CD14-positive monocyte (primary cell): Measurements from ENCODE around the gene UQCC5. TPM values are rescaled to one million over a fixed set of nuclear protein-coding genes. Genes with fewer than 3 reads are reported as not detected.

Source experiments
- DNase-seq, 3 donors: peaks; one replicate each; pipeline ENCODE4 v3.0.0-alpha.2; 2011 to 2022
- H2AFZ ChIP-seq: 2 replicates; pipeline ENCODE4 v1.6.0; 2012; ENCODE audit warnings: mild to moderate bottlenecking, low read depth, low read length, inconsistent platforms; ENCODE audit not compliant: insufficient read depth, poor library complexity, severe bottlenecking
- H3K27ac ChIP-seq, 2 donors: 1 replicate in 1 of 2; 2 replicates in 1 of 2; pipeline ENCODE4 v1.5.1; 2012 to 2013; ENCODE audit warnings: low read length in 2 of 2, control low read depth in 1 of 2, inconsistent platforms in 1 of 2, low read depth in 1 of 2, mild to moderate bottlenecking in 1 of 2
- H3K27me3 ChIP-seq, 2 donors: one replicate each; pipeline versions ENCODE4 v1.6.0 to v1.6.1; 2011 to 2013; ENCODE audit warnings: low read length in 2 of 2; ENCODE audit not compliant: control insufficient read depth in 2 of 2, insufficient read depth in 2 of 2
- H3K36me3 ChIP-seq, 2 donors: replicated peaks in 1 of 2; 1 replicate in 1 of 2; 2 replicates in 1 of 2; pipeline versions ENCODE4 v1.5.1 to v1.6.1; 2012 to 2013; ENCODE audit warnings: low read length in 2 of 2, control low read depth in 1 of 2, inconsistent platforms in 1 of 2, mild to moderate bottlenecking in 1 of 2; ENCODE audit not compliant: insufficient read depth in 2 of 2, control insufficient read depth in 1 of 2
- H3K4me1 ChIP-seq, 2 donors: 1 replicate in 1 of 2; 2 replicates in 1 of 2; pipeline versions ENCODE4 v1.5.1 to v1.6.1; 2012 to 2013; ENCODE audit warnings: low read length in 2 of 2, control low read depth in 1 of 2, inconsistent platforms in 1 of 2, mild to moderate bottlenecking in 1 of 2, moderate library complexity in 1 of 2; ENCODE audit not compliant: insufficient read depth in 2 of 2, control insufficient read depth in 1 of 2
- H3K4me2 ChIP-seq: replicated peaks from 2 replicates; pipeline ENCODE3; 2012; ENCODE audit warnings: low read length, moderate library complexity, mild to moderate bottlenecking; ENCODE audit not compliant: poor library complexity, severe bottlenecking; ENCODE audit errors: extremely low read depth
- H3K4me3 ChIP-seq, 3 experiments: fragments of 200-600 bp in 1 of 3; sonication (generic) in 1 of 3; replicated peaks in 1 of 3; 1 replicate in 2 of 3; 2 replicates in 1 of 3; pipeline ENCODE4 v1.5.1; 2011 to 2013; ENCODE audit warnings: low read length in 3 of 3, mild to moderate bottlenecking in 3 of 3, control low read depth in 2 of 3, low read depth in 2 of 3, inconsistent platforms in 1 of 3, moderate library complexity in 1 of 3
- H3K79me2 ChIP-seq: 2 replicates; pipeline ENCODE4 v1.6.0; 2012; ENCODE audit warnings: mild to moderate bottlenecking, control low read depth, inconsistent platforms, low read length, moderate library complexity; ENCODE audit not compliant: insufficient read depth
- H3K9ac ChIP-seq: 2 replicates; pipeline ENCODE4 v1.6.0; 2017; ENCODE audit warnings: low read length, mild to moderate bottlenecking; ENCODE audit not compliant: insufficient read depth, poor library complexity, severe bottlenecking
- H3K9me3 ChIP-seq, 2 donors: replicated peaks in 1 of 2; 1 replicate in 1 of 2; 2 replicates in 1 of 2; pipeline versions ENCODE4 v1.5.1 to v1.6.1; 2012 to 2013; ENCODE audit warnings: low read length in 2 of 2, control low read depth in 1 of 2; ENCODE audit not compliant: control insufficient read depth in 1 of 2, insufficient read depth in 1 of 2
- H4K20me1 ChIP-seq: 2 replicates; pipeline ENCODE4 v1.6.0; 2012; ENCODE audit warnings: mild to moderate bottlenecking, low read length, control low read depth, moderate library complexity; ENCODE audit not compliant: insufficient read depth
- H3K27ac Mint-ChIP-seq, 7 donors: one replicate each; pipeline ENCODE4 v1.8.0; 2020; ENCODE audit warnings: mild to moderate bottlenecking in 7 of 7, mixed read lengths in 7 of 7, moderate library complexity in 6 of 7, inconsistent platforms in 2 of 7
- H3K27me3 Mint-ChIP-seq, 3 donors: one replicate each; pipeline ENCODE4 v1.8.0; 2021 to 2022; ENCODE audit warnings: low read depth in 3 of 3, mild to moderate bottlenecking in 3 of 3, mixed read lengths in 3 of 3, moderate library complexity in 3 of 3, inconsistent platforms in 1 of 3
- H3K36me3 Mint-ChIP-seq, 2 donors: one replicate each; pipeline ENCODE4 v1.8.0; 2020; ENCODE audit warnings: mixed read lengths in 2 of 2, inconsistent platforms in 1 of 2, mild to moderate bottlenecking in 1 of 2
- H3K4me1 Mint-ChIP-seq: one replicate; pipeline ENCODE4 v1.8.0; 2020; ENCODE audit warnings: mild to moderate bottlenecking, mixed read lengths
- H3K4me3 Mint-ChIP-seq, 2 donors: one replicate each; pipeline ENCODE4 v1.8.0; 2020; ENCODE audit warnings: mild to moderate bottlenecking in 2 of 2, mixed read lengths in 2 of 2, moderate library complexity in 1 of 2
- H3K9me3 Mint-ChIP-seq, 7 donors: one replicate each; pipeline ENCODE4 v1.8.0; 2020 to 2022; ENCODE audit warnings: mixed read lengths in 7 of 7, mild to moderate bottlenecking in 6 of 7, moderate library complexity in 6 of 7, inconsistent platforms in 2 of 7
- CTCF ChIP-seq: fragments of 200-600 bp; IDR thresholded peaks from one replicate; pipeline ENCODE4 v1.8.0; 2022; ENCODE audit warnings: antibody characterized with exemption, mild to moderate bottlenecking
- WGBS: methylation state at CpG from one replicate; pipeline ENCODE4 v1.1.5; 2013; ENCODE audit warnings: missing lambda C conversion rate; ENCODE audit not compliant: insufficient coverage; 5-methylcytosine and 5-hydroxymethylcytosine counted together
- intact Hi-C, 2 donors: fragments of 100-400 bp; cut with micrococcal nuclease; formaldehyde crosslinking; loops; one replicate each; pipeline versions ENCODE4 v1.15.0 to v1.15.1; 2023
- polyA plus RNA-seq, 3 donors: library from polyadenylated mRNA; depleted of rRNA in 1 of 3; unstranded in 2 of 3; stranded (reverse) in 1 of 3; fragments of 300-500 nt in 2 of 3; fragments of >200 nt in 1 of 3; fragmentation: Illumina TruSeq in 2 of 3; gene quantifications; 1 replicate in 2 of 3; 2 replicates in 1 of 3; pipeline ENCODE4 v1.2.3, GENCODE V29; 2012 to 2021

The UQCC5 gene
- polyA plus RNA-seq, 3 donors = 1.4 to 52.1 (median 43.3) TPM

GRCh38 chr3:52533623-52534280 lies 2.7 kb upstream of the UQCC5 start, which contains the start of gene NT5DC2:
Gene NT5DC2, minus strand, starts transcription at chr3:52533857. Its CDS starts 120 bp downstream, at chr3:52533737.
- H3K9me3 ChIP-seq = no peaks in the 10 kb centered on the region
- peaks cover 46% of the 10 kb centered on the region for H3K4me1 Mint-ChIP-seq
- peak within 1 kb of the TSS; percentile 88 for H2AFZ ChIP-seq
- peaks cover 0 to 4% of the 10 kb centered on the region in 2 donors for H3K36me3 ChIP-seq
- H3K4me3 Mint-ChIP-seq = peak within 1 kb of the TSS; percentile 76 to 88
- H3K27ac ChIP-seq = no peak within 1 kb of the TSS
- intact Hi-C loops = loop anchor here (5.0 to 10.0 kb wide), 4 partner anchors 36 to 1149 kb away; partner anchors contain the start of genes GNL3 (in 1 of the 2), MANF (in 1 of the 2), PBRM1 (in 1 of the 2) and STAB1 (in 1 of the 2)
- peak within 1 kb of the TSS; percentile 94 for H3K4me2 ChIP-seq
- peaks cover 5 to 6% of the 10 kb centered on the region in 2 donors for H3K36me3 Mint-ChIP-seq
- H3K27me3 ChIP-seq = peaks cover 0 to 4% of the 10 kb centered on the region in 2 donors
- H3K4me3 ChIP-seq = peak within 1 kb of the TSS; percentile 51 to 78 (median 58)
- no peaks in the 10 kb centered on the region for H3K9me3 Mint-ChIP-seq
- H3K27me3 Mint-ChIP-seq = peaks cover 4 to 17% (median 15%) of the 10 kb centered on the region in 3 donors
- peak in 2 of 3 donors; percentile 35 to 51 for DNase-seq
- peaks cover 19% of the 10 kb centered on the region for H4K20me1 ChIP-seq
- H3K79me2 ChIP-seq = peaks cover 55% of the 10 kb centered on the region
- TF ChIP-seq CTCF = no peak
- peak within 1 kb of the TSS in 3 of 7 donors; percentile 30 to 73 (median 46) for H3K27ac Mint-ChIP-seq
- peak within 1 kb of the TSS; percentile 61 for H3K9ac ChIP-seq
- WGBS = 2% methylated on average over 67 of the region's 91 CpGs
- peaks cover 48 to 68% of the 10 kb centered on the region in 2 donors for H3K4me1 ChIP-seq

- Mint-ChIP-seq H3K27ac (peak overlapping the region in 2 of 7 donors; percentile 30 to 73), H3K9me3 (no peaks in the 10 kb centered on the region), H3K4me3 (peak overlapping the region; percentile 71 to 76), H3K27me3 (peaks cover 4 to 17% (median 15%) of the 10 kb centered on the region in 3 donors), H3K4me1 (peaks cover 54% of the 10 kb centered on the region), H3K36me3 (peaks cover 5 to 8% of the 10 kb centered on the region in 2 donors)
- H3K27ac ChIP-seq = no peak overlapping the region
- peak overlapping the region; percentile 8 to 68 (median 26) for H3K4me3 ChIP-seq
- DNase-seq = peak in 1 of 3 donors; percentile 2
- H2AFZ ChIP-seq = peak overlapping the region; percentile 80
- H3K79me2 ChIP-seq = peaks cover 63% of the 10 kb centered on the region
- no peaks in the 10 kb centered on the region for H3K36me3 ChIP-seq
- WGBS = 85% methylated on average over 57 of the region's 57 CpGs
- H3K9ac ChIP-seq = no peak overlapping the region
- intact Hi-C loops = loop anchor here (5.0 to 10.0 kb wide), 5 partner anchors 37 to 1150 kb away; partner anchors contain the start of genes GNL3 (in 1 of the 2), MANF (in 1 of the 2), NISCH (in 1 of the 2) and PBRM1 (in 1 of the 2)
- peaks cover 26% of the 10 kb centered on the region for H4K20me1 ChIP-seq
- peaks cover 0 to 4% of the 10 kb centered on the region in 2 donors for H3K27me3 ChIP-seq
- no peaks in the 10 kb centered on the region for H3K9me3 ChIP-seq
- H3K4me1 ChIP-seq = peaks cover 56 to 76% of the 10 kb centered on the region in 2 donors
- no peak for TF ChIP-seq CTCF
- peak overlapping the region; percentile 74 for H3K4me2 ChIP-seq
Observed at GRCh38 chr3:52534281-52535183, 1.9 kb upstream of the UQCC5 start.
